Body of pancreas (tissue), 4 donors: Measurements from ENCODE around the gene KCNJ10. TPM values are rescaled to one million over a fixed set of nuclear protein-coding genes. Genes with fewer than 3 reads are reported as not detected.
"Not testable (repeated sequence)": the region's sequence is repeated elsewhere in the genome, so short reads cannot be mapped to it uniquely, and the experiment has no call there.

Source experiments
- ATAC-seq: fragments of 150-250 bp; one replicate; pipeline ENCODE4 v1.9.1; 2016
- DNase-seq, 4 donors: peaks; one replicate each; pipeline ENCODE4 v3.0.0-alpha.2; 2019
- H3K27ac ChIP-seq, 4 donors: fragments of 200-600 bp; sonication (generic); 1 replicate in 3 of 4; 2 replicates in 1 of 4; pipeline versions ENCODE4 v1.5.1 to v1.6.1; 2016 to 2019; ENCODE audit warnings: mild to moderate bottlenecking in 1 of 4, mixed read lengths in 1 of 4, moderate library complexity in 1 of 4
- H3K27me3 ChIP-seq, 2 donors: fragments of 200-600 bp; sonication (generic); one replicate each; pipeline ENCODE4 v1.6.0; 2016; ENCODE audit warnings: mild to moderate bottlenecking in 1 of 2
- H3K36me3 ChIP-seq, 2 donors: fragments of 200-600 bp; sonication (generic); replicated peaks in 1 of 2; 2 replicates each; pipeline ENCODE4 v1.5.1; 2016; ENCODE audit warnings: low read depth in 2 of 2; ENCODE audit not compliant: insufficient read depth in 1 of 2
- H3K4me1 ChIP-seq: fragments of 200-600 bp; sonication (generic); one replicate; pipeline ENCODE4 v1.6.0; 2016
- H3K4me3 ChIP-seq, 2 donors: fragments of 200-600 bp; sonication (generic); 1 replicate in 1 of 2; 2 replicates in 1 of 2; pipeline ENCODE4 v1.5.1; 2016 to 2019
- H3K9me3 ChIP-seq, 3 donors: fragments of 200-600 bp; sonication (generic); 1 replicate in 2 of 3; 2 replicates in 1 of 3; pipeline ENCODE4 v1.5.1; 2016
- POLR2A ChIP-seq, 3 donors: fragments of 450-650 bp; IDR thresholded peaks; one replicate each; pipeline ENCODE4 v1.6.1; 2016; ENCODE audit warnings: antibody characterized with exemption in 3 of 3, mild to moderate bottlenecking in 2 of 3
- whole genome bisulfite sequencing, 2 donors: methylation state at CpG; one replicate each; pipeline ENCODE4 v1.1.5; 2017; 5-methylcytosine and 5-hydroxymethylcytosine counted together
- intact Hi-C: fragments of 100-400 bp; cut with DNase I; formaldehyde crosslinking; loops from one replicate; pipeline ENCODE4 v1.15.1; 2023
- total RNA-seq, 2 donors: library from RNA; depleted of rRNA; stranded (reverse); fragments of >200 nt; gene quantifications; one replicate each; pipeline ENCODE4 v1.1.0, GENCODE V29; 2016
- TF ChIP-seq, protein P1 (sequence below), 7 experiments: fragments of 450-650 bp in 4 of 7; fragments of 200-600 bp in 3 of 7; sonication (generic) in 3 of 7; IDR thresholded peaks; one replicate each; pipeline ENCODE4 v1.5.1; 2016 to 2019; ENCODE audit warnings: antibody characterized with exemption in 7 of 7

The KCNJ10 gene
- total RNA-seq, 2 donors from 2014 or later: not detected

GRCh38 chr1:160112357-160112756 lies 42.4 kb upstream of the KCNJ10 start:
- WGBS, 2 donors: 81 to 82% methylated on average over 12 of the region's 12 CpGs
- intact Hi-C loops: no loop called here

DNA sequence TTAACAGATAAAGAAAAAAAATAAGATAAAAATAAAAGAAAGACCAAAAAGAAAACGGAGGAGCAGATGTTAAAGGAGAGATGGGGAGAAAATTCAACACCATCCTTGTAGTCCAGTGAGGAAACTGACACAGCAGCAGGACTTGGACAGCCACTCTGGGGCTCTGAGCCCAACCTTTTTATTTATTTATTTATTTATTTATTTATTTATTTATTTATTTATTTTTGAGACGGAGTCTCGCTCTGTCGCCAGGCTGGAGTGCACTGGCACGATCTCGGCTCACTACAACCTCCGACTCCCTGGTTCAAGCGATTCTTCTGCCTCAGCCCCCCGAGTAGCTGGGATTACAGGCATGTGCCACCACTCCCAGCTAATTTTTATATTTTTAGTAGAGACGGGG lies 41.5 kb upstream of the KCNJ10 start:
- not testable (repeated sequence) for H3K27ac ChIP-seq, DNase-seq

More at GRCh38 chr1:160112357-160112756, 42.4 kb upstream of the KCNJ10 start:
- Histone ChIP-seq H3K27me3 (peaks cover 0 to 3% of the 10 kb centered on the region in 2 donors), H3K36me3 (no peaks in the 10 kb centered on the region), H3K9me3 (no peaks in the 10 kb centered on the region), H3K4me3 (no peak overlapping the region), H3K27ac (no peak overlapping the region), H3K4me1 (no peaks in the 10 kb centered on the region)
- ATAC-seq (no peak), DNase-seq (no peak)
- no peak for TF ChIP-seq POLR2A (IDR thresholded peaks at IDR 0.05)
- TF ChIP-seq, protein P1, sequence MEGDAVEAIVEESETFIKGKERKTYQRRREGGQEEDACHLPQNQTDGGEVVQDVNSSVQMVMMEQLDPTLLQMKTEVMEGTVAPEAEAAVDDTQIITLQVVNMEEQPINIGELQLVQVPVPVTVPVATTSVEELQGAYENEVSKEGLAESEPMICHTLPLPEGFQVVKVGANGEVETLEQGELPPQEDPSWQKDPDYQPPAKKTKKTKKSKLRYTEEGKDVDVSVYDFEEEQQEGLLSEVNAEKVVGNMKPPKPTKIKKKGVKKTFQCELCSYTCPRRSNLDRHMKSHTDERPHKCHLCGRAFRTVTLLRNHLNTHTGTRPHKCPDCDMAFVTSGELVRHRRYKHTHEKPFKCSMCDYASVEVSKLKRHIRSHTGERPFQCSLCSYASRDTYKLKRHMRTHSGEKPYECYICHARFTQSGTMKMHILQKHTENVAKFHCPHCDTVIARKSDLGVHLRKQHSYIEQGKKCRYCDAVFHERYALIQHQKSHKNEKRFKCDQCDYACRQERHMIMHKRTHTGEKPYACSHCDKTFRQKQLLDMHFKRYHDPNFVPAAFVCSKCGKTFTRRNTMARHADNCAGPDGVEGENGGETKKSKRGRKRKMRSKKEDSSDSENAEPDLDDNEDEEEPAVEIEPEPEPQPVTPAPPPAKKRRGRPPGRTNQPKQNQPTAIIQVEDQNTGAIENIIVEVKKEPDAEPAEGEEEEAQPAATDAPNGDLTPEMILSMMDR (IDR thresholded peaks at IDR 0.05): no peak

GRCh38 chr1:160109686-160110085 lies 39.7 kb upstream of the KCNJ10 start:
- DNase-seq (no peak), ATAC-seq (no peak)
- no peaks in the 10 kb centered on the region for H3K27me3 ChIP-seq
- no peaks in the 10 kb centered on the region for H3K4me1 ChIP-seq
- no peaks in the 10 kb centered on the region for H3K9me3 ChIP-seq
- H3K27ac ChIP-seq: no peak overlapping the region
- intact Hi-C loops: loop anchor here (10.0 kb wide), 1 partner anchor 265 kb away; no protein-coding TSS in a partner anchor
- H3K36me3 ChIP-seq: no peaks in the 10 kb centered on the region
- WGBS, 2 donors: 58 to 62% methylated on average over 4 of the region's 4 CpGs
- no peak overlapping the region for H3K4me3 ChIP-seq
- TF ChIP-seq, protein P1 (IDR thresholded peaks at IDR 0.05): no peak
- TF ChIP-seq POLR2A (IDR thresholded peaks at IDR 0.05): no peak

More for the DNA sequence above, 41.5 kb upstream of the KCNJ10 start:
- H3K27me3 ChIP-seq, H3K36me3 ChIP-seq, H3K9me3 ChIP-seq, intact Hi-C loops, H3K4me1 ChIP-seq, ATAC-seq, H3K4me3 ChIP-seq: not testable (repeated sequence)
- 85 to 88% methylated on average over 10 of the region's 10 CpGs for WGBS, 2 donors

- peak in 3 of 4 donors; percentile 38 to 44 (median 38) for DNase-seq
- peak; percentile 41 for ATAC-seq
- no peak for TF ChIP-seq POLR2A (IDR thresholded peaks at IDR 0.05)
- TF ChIP-seq, protein P1 (IDR thresholded peaks at IDR 0.05): peak in 6 of 7 experiments; percentile 15 to 46 (median 40)
- intact Hi-C loops: loop anchor here (10.0 kb wide), 1 partner anchor 266 kb away; no protein-coding TSS in a partner anchor
- Histone ChIP-seq H3K4me3 (no peak overlapping the region), H3K27ac (no peak overlapping the region), H3K36me3 (no peaks in the 10 kb centered on the region), H3K4me1 (no peaks in the 10 kb centered on the region), H3K27me3 (no peaks in the 10 kb centered on the region), H3K9me3 (no peaks in the 10 kb centered on the region)
- WGBS, 2 donors: 24 to 34% methylated on average over 5 to 6 of the region's 6 CpGs
Measured at GRCh38 chr1:160108888-160109662, 39.1 kb upstream of the KCNJ10 start.

DNA sequence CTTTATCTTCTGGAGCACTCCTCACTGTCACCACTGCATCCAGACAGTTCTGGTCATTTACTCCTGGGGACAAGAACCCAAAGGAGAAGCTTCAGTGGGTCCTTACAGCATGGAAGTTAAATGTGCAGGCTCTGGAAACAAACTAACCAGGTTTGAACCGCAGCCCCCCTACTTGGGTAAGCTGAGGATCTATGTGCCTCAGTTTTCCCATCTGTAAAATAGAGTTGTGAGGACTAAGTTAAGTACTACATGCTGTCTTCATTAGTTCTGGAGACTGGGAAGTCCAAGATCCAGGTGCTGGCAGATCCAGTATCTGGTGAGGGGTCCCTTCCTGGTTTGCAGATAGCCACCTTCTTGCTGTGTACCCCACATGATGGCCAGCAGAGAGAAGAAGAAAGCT lies 37.6 kb upstream of the KCNJ10 start:
- DNase-seq: no peak
- TF ChIP-seq, protein P1 (IDR thresholded peaks at IDR 0.05): no peak
- no peak for TF ChIP-seq POLR2A (IDR thresholded peaks at IDR 0.05)
- H3K9me3 ChIP-seq: no peaks in the 10 kb centered on the region
- no peak overlapping the region for H3K27ac ChIP-seq
- H3K27me3 ChIP-seq: no peaks in the 10 kb centered on the region
- no peak for ATAC-seq
- no peak overlapping the region for H3K4me3 ChIP-seq
- intact Hi-C loops: loop anchor here (10.0 kb wide), 1 partner anchor 267 kb away; no protein-coding TSS in a partner anchor
- H3K4me1 ChIP-seq: no peaks in the 10 kb centered on the region
- WGBS, 2 donors: 93% methylated on average over 1 of the region's 1 CpG
- no peaks in the 10 kb centered on the region for H3K36me3 ChIP-seq
